GOT3 (cell line): ENCODE results near the gene COMMD2.
A peak's percentile ranks its signal among the peaks of the same experiment; 100 is the strongest.

ENCODE experiments used
- DNase-seq: peaks from one replicate; lab custom pipeline; 2025; ENCODE audit warnings: mixed read lengths; lab: John Stamatoyannopoulos, UW

Gene COMMD2

GRCh38 chr3:149752051-149752787 is at the start of gene COMMD2:
Gene COMMD2 (minus strand): TSS chr3:149752489. CDS start chr3:149752444, 45 bp downstream.
- DNase-seq: peak; percentile 63

GRCh38 chr3:149801639-149802038 is 49.4 kb upstream of the COMMD2 start:
- no peak for DNase-seq

- no peak for DNase-seq
These were observed 48.9 kb upstream of the COMMD2 start for GRCh38 chr3:149801195-149801594.

- DNase-seq: no peak
These were observed 48.4 kb upstream of the COMMD2 start for GRCh38 chr3:149800693-149801092.

- no peak for DNase-seq
These were observed 43.7 kb upstream of the COMMD2 start for GRCh38 chr3:149796026-149796425.

- no peak for DNase-seq
These were observed 40.4 kb upstream of the COMMD2 start, which contains the start of gene ANKUB1 for GRCh38 chr3:149792452-149793270. Gene ANKUB1 (minus strand): TSS chr3:149792554. CDS start chr3:149792366, 188 bp downstream.

- no peak for DNase-seq
These were observed 38.4 kb upstream of the COMMD2 start for GRCh38 chr3:149790698-149791097.

- DNase-seq: no peak
These were observed 38.0 kb upstream of the COMMD2 start for GRCh38 chr3:149790268-149790667.

GRCh38 chr3:149784064-149784704 is 31.9 kb upstream of the COMMD2 start:
- no peak for DNase-seq

- DNase-seq: no peak
These were observed 31.3 kb upstream of the COMMD2 start for GRCh38 chr3:149783576-149783975.

GRCh38 chr3:149781741-149782140 is 29.5 kb upstream of the COMMD2 start:
- DNase-seq: no peak

GRCh38 chr3:149781211-149781610 is 28.9 kb upstream of the COMMD2 start:
- DNase-seq: no peak

- DNase-seq: no peak
These were observed 25.3 kb upstream of the COMMD2 start for GRCh38 chr3:149777414-149778214.

GRCh38 chr3:149776170-149776569 is 23.9 kb upstream of the COMMD2 start:
- DNase-seq: no peak

GRCh38 chr3:149772861-149773260 is 20.6 kb upstream of the COMMD2 start:
- no peak for DNase-seq

- DNase-seq: no peak
These were observed 19.5 kb upstream of the COMMD2 start for GRCh38 chr3:149771652-149772271.

- no peak for DNase-seq
These were observed 18.0 kb upstream of the COMMD2 start for GRCh38 chr3:149770246-149770645.

GRCh38 chr3:149768704-149769103 is 16.4 kb upstream of the COMMD2 start:
- no peak for DNase-seq

GRCh38 chr3:149767720-149768119 is 15.4 kb upstream of the COMMD2 start:
- no peak for DNase-seq

- no peak for DNase-seq
These were observed 13.6 kb upstream of the COMMD2 start for GRCh38 chr3:149765762-149766334.

- no peak for DNase-seq
These were observed 12.0 kb upstream of the COMMD2 start for GRCh38 chr3:149764302-149764701.
